ENCODE results near the gene MICAL2. TPM values are rescaled to one million over a fixed set of nuclear protein-coding genes. Genes with fewer than 3 reads are reported as not detected.

MICAL2 gene
- total RNA-seq, 1 experiment from 2014 or later = 173 TPM

GRCh38 chr11:12171921-12172320 is 61.5 kb downstream of the MICAL2 start:
- no peak for DNase-seq (ENCODE audit: low read depth)

GRCh38 chr11:12172493-12173013 is 62.2 kb downstream of the MICAL2 start:
- DNase-seq (ENCODE audit: low read depth) = peak; percentile 59

GRCh38 chr11:12173111-12173510 is 62.7 kb downstream of the MICAL2 start:
- DNase-seq (ENCODE audit: low read depth) = no peak

- no peak for DNase-seq (ENCODE audit: low read depth)
Observed at GRCh38 chr11:12174128-12174476, 63.7 kb downstream of the MICAL2 start.

GRCh38 chr11:12174477-12175143 is 64.2 kb downstream of the MICAL2 start:
- DNase-seq (ENCODE audit: low read depth) = peak; percentile 86

GRCh38 chr11:12175694-12176241 is 65.4 kb downstream of the MICAL2 start:
- peak; percentile 98 for DNase-seq (ENCODE audit: low read depth)

- no peak for DNase-seq (ENCODE audit: low read depth)
Observed at GRCh38 chr11:12176410-12176809, 66.0 kb downstream of the MICAL2 start.

GRCh38 chr11:12177739-12178338 is 67.4 kb downstream of the MICAL2 start:
- DNase-seq (ENCODE audit: low read depth) = peak; percentile 55

GRCh38 chr11:12179019-12179418 is 68.6 kb downstream of the MICAL2 start:
- no peak for DNase-seq (ENCODE audit: low read depth)

- DNase-seq (ENCODE audit: low read depth) = no peak
Observed at GRCh38 chr11:12179531-12179930, 69.1 kb downstream of the MICAL2 start.

GRCh38 chr11:12180257-12181205 is 70.1 kb downstream of the MICAL2 start:
- DNase-seq (ENCODE audit: low read depth) = peak; percentile 80

- DNase-seq (ENCODE audit: low read depth) = no peak
Observed at GRCh38 chr11:12182302-12182675, 71.9 kb downstream of the MICAL2 start.

GRCh38 chr11:12182676-12183541 is 72.5 kb downstream of the MICAL2 start:
- peak; percentile 99 for DNase-seq (ENCODE audit: low read depth)

GRCh38 chr11:12183827-12184620 is 73.6 kb downstream of the MICAL2 start:
- DNase-seq (ENCODE audit: low read depth) = no peak

- peak; percentile 74 for DNase-seq (ENCODE audit: low read depth)
Observed at GRCh38 chr11:12184699-12185098, 74.3 kb downstream of the MICAL2 start.

- DNase-seq (ENCODE audit: low read depth) = no peak
Observed at GRCh38 chr11:12185106-12185690, 74.8 kb downstream of the MICAL2 start.

GRCh38 chr11:12185914-12186313 is 75.5 kb downstream of the MICAL2 start:
- peak; percentile 94 for DNase-seq (ENCODE audit: low read depth)

- peak; percentile 28 for DNase-seq (ENCODE audit: low read depth)
Observed at GRCh38 chr11:12186701-12187100, 76.3 kb downstream of the MICAL2 start.

GRCh38 chr11:12187399-12187798 is 77.0 kb downstream of the MICAL2 start:
- peak; percentile 89 for DNase-seq (ENCODE audit: low read depth)
